ENCODE data around the gene FNDC5.
"Not testable (repeated sequence)": the region's sequence is repeated elsewhere in the genome, so short reads cannot be mapped to it uniquely, and the experiment has no call there.

FNDC5 gene

GRCh38 chr1:32870615-32871363 lies at the start of gene FNDC5:
TSS of gene FNDC5 (minus strand) at chr1:32870912.
- Mint-ChIP-seq H3K4me1 (ENCODE audit: low read depth) (peaks cover 20% of the 10 kb centered on the region), H3K4me3 (peak within 1 kb of the TSS; percentile 77), H3K36me3 (peaks cover 16% of the 10 kb centered on the region), H3K27ac (peak within 1 kb of the TSS; percentile 34), H3K9me3 (ENCODE audit: low read depth) (no peaks in the 10 kb centered on the region), H3K27me3 (peaks cover 35% of the 10 kb centered on the region)

GRCh38 chr1:32919811-32920733 lies 49.4 kb upstream of the FNDC5 start:
- H3K27me3 Mint-ChIP-seq = peaks cover 43% of the 10 kb centered on the region
- H3K4me1 Mint-ChIP-seq (ENCODE audit: low read depth) = peaks cover 14% of the 10 kb centered on the region
- no peaks in the 10 kb centered on the region for H3K36me3 Mint-ChIP-seq
- no peak overlapping the region for H3K27ac Mint-ChIP-seq
- no peaks in the 10 kb centered on the region for H3K9me3 Mint-ChIP-seq (ENCODE audit: low read depth)
- H3K4me3 Mint-ChIP-seq = no peak overlapping the region

DNA sequence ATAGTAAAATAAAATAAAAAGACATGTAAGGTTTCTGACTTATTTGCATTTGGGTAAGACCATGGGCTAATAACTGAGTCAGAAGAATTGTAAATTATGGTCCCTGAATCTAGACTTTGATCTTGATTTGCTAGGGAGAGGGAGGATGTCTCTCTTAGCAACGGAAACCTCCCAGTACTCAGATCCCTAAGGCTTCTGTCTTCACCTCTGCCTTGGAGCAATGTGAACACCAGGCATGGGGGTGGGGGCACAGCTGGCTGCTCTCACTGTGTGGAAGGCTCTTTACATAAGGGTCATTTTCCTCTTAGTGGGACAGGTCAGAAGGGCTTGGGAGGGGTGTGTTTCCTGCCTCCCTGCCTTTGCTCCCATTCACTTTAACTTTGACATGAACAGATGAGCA lies 47.5 kb upstream of the FNDC5 start:
- Mint-ChIP-seq H3K36me3 (no peaks in the 10 kb centered on the region), H3K4me3 (no peak overlapping the region), H3K27ac (no peak overlapping the region), H3K4me1 (ENCODE audit: low read depth) (peaks cover 5% of the 10 kb centered on the region), H3K9me3 (ENCODE audit: low read depth) (no peaks in the 10 kb centered on the region), H3K27me3 (peaks cover 29% of the 10 kb centered on the region)

- H3K4me3 Mint-ChIP-seq = no peak overlapping the region
- no peaks in the 10 kb centered on the region for H3K9me3 Mint-ChIP-seq (ENCODE audit: low read depth)
- H3K36me3 Mint-ChIP-seq = no peaks in the 10 kb centered on the region
- no peak overlapping the region for H3K27ac Mint-ChIP-seq
- H3K27me3 Mint-ChIP-seq = peaks cover 24% of the 10 kb centered on the region
- H3K4me1 Mint-ChIP-seq (ENCODE audit: low read depth) = peaks cover 5% of the 10 kb centered on the region
Observed at GRCh38 chr1:32917521-32917920, 46.8 kb upstream of the FNDC5 start.

DNA sequence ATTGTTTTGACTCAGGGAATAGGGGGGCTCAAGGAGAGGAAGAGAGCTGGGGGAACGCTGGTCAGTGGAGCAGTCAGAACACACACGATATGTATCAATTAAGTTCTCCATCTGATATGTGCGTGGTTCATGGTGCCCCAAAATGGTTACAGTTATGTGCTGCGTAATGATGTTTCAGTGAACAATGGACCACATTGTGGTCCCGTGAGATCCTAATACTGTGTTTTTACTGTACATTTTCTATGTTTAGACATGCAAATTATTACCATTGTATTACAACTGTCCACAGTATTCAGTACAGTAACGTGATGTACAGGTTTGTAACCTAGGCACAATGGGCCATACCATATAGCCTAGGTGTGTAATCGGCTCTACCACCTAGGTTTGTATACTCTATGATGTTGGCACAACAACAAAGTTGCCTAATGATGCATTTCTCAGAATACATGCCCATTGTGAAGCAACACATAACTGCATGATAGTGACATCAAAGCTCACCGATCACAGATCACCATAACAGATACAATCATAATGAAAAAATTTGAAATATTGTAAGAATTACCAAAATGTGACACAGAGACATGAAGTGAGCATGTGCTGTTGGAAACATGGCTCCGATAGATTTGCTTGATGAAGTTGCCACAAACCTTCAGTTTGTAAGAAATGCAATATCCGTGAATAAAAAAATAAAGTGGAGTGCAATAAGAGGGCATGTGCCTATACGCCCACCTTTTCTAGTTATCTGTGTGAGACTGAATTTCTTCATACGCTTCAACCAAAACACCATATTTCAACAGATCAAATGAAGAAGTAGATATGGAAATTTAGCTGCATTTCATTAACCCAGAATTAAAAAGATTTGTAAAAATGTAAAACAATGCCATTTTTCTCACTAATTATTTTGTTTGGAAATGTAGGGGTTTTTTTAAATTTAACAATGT lies 45.3 kb upstream of the FNDC5 start:
- H3K9me3 Mint-ChIP-seq (ENCODE audit: low read depth) = no peaks in the 10 kb centered on the region
- peaks cover 5% of the 10 kb centered on the region for H3K4me1 Mint-ChIP-seq (ENCODE audit: low read depth)
- no peak overlapping the region for H3K27ac Mint-ChIP-seq
- peaks cover 17% of the 10 kb centered on the region for H3K27me3 Mint-ChIP-seq
- H3K4me3 Mint-ChIP-seq = no peak overlapping the region
- H3K36me3 Mint-ChIP-seq = no peaks in the 10 kb centered on the region

- Mint-ChIP-seq H3K4me3 (no peak overlapping the region), H3K27me3 (no peaks in the 10 kb centered on the region), H3K27ac (no peak overlapping the region), H3K4me1 (ENCODE audit: low read depth) (no peaks in the 10 kb centered on the region), H3K36me3 (no peaks in the 10 kb centered on the region), H3K9me3 (ENCODE audit: low read depth) (no peaks in the 10 kb centered on the region)
Observed at GRCh38 chr1:32910319-32910718, 39.6 kb upstream of the FNDC5 start.

DNA sequence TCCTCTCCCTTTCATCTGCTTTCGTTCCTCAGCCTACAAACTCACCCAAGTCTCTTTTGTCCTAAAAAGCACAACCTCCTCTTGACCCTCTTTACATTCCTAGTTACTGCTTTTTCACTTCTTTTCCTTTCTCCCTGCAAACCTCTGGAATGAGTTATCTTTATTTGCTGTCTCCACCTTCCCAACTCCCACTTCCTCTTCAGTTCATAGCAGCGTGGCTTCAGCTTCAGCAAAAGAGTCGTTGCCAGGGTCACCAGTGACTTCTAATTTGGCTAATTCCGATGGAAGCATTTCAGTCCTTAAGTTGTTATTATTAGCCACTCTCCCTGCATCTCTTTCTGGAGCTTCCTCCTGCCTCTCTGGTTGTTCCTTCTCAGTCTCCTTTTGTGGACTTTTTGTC lies 36.7 kb upstream of the FNDC5 start:
- Mint-ChIP-seq H3K9me3 (ENCODE audit: low read depth) (no peaks in the 10 kb centered on the region), H3K36me3 (no peaks in the 10 kb centered on the region), H3K4me1 (ENCODE audit: low read depth) (no peaks in the 10 kb centered on the region), H3K4me3 (no peak overlapping the region), H3K27me3 (peaks cover 3% of the 10 kb centered on the region), H3K27ac (no peak overlapping the region)

DNA sequence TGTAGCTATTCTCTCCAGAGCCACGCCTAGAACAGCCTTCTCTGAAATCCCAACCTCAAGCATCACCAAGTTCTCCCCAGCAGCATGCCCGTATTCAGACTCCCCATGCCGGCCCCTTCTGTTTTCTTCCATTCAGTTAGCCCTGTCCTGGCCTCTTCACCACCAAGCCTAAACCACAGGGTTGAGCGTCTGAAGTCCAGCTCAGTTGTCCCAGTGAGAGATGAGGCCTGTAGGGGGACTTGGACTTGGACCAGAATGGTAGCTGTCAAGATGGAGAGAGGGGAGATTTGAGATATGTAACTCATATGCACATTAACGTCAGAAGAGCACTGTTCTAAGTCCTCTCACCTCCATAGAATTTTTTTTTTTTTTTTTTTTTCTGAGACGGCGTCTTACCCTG lies 35.9 kb upstream of the FNDC5 start:
- H3K36me3 Mint-ChIP-seq = no peaks in the 10 kb centered on the region
- no peak overlapping the region for H3K4me3 Mint-ChIP-seq
- peaks cover 6% of the 10 kb centered on the region for H3K27me3 Mint-ChIP-seq
- H3K9me3 Mint-ChIP-seq (ENCODE audit: low read depth) = no peaks in the 10 kb centered on the region
- H3K4me1 Mint-ChIP-seq (ENCODE audit: low read depth) = peaks cover 3% of the 10 kb centered on the region
- no peak overlapping the region for H3K27ac Mint-ChIP-seq

DNA sequence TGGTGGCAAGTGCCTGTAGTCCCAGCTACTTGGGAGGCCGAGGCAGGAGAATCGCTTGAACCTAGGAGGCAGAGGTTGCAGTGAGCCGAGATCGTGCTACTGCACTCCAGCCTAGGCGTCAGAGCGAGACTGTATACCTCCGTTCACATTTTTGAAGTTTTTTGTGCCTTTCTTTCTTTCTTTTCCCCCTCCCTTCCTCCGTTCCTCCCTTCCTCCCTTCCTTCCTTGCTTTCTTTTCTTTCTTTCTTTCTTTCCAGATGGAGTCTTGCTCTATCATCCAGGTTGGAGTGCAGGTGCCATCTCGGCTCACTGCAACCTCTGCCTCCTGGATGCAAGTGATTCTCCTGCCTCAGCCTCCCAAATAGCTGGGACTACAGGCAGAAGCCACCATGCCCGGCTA lies 34.9 kb upstream of the FNDC5 start:
- H3K36me3 Mint-ChIP-seq; H3K9me3 Mint-ChIP-seq (ENCODE audit: low read depth); H3K4me3 Mint-ChIP-seq; H3K4me1 Mint-ChIP-seq (ENCODE audit: low read depth); H3K27ac Mint-ChIP-seq; H3K27me3 Mint-ChIP-seq: not testable (repeated sequence)

DNA sequence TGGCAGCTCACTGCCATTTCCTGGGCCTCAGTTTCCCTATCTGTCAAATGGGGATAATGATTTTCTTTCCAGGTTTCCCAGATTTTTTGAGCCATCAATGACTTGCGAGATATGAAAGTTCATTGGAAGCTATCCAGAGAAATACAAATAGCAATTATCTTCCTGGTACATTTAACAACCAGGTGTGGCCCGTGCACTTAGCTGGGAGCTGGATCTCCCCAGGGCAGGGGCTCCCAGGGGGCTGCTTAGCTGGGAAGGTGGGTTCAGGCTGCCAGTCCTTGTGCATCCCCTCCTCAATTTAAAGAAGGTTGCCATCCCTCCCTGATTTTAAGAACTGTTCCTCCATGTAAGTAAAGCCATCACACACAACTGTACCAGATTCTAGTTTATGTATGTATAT lies 34.1 kb upstream of the FNDC5 start:
- Mint-ChIP-seq H3K36me3 (no peaks in the 10 kb centered on the region), H3K4me3 (no peak overlapping the region), H3K27ac (no peak overlapping the region), H3K9me3 (ENCODE audit: low read depth) (no peaks in the 10 kb centered on the region), H3K4me1 (ENCODE audit: low read depth) (peaks cover 7% of the 10 kb centered on the region), H3K27me3 (peaks cover 10% of the 10 kb centered on the region)

GRCh38 chr1:32903991-32904785 lies 33.5 kb upstream of the FNDC5 start:
- no peak overlapping the region for H3K27ac Mint-ChIP-seq
- H3K36me3 Mint-ChIP-seq = no peaks in the 10 kb centered on the region
- no peak overlapping the region for H3K4me3 Mint-ChIP-seq
- H3K4me1 Mint-ChIP-seq (ENCODE audit: low read depth) = peaks cover 7% of the 10 kb centered on the region
- peaks cover 12% of the 10 kb centered on the region for H3K27me3 Mint-ChIP-seq
- H3K9me3 Mint-ChIP-seq (ENCODE audit: low read depth) = no peaks in the 10 kb centered on the region

- no peaks in the 10 kb centered on the region for H3K36me3 Mint-ChIP-seq
- H3K27ac Mint-ChIP-seq = no peak overlapping the region
- no peaks in the 10 kb centered on the region for H3K9me3 Mint-ChIP-seq (ENCODE audit: low read depth)
- H3K4me3 Mint-ChIP-seq = peak overlapping the region; percentile 79
- H3K4me1 Mint-ChIP-seq (ENCODE audit: low read depth) = peaks cover 7% of the 10 kb centered on the region
- peaks cover 16% of the 10 kb centered on the region for H3K27me3 Mint-ChIP-seq
Observed at GRCh38 chr1:32902535-32902920, 31.8 kb upstream of the FNDC5 start.

GRCh38 chr1:32901823-32902534 lies 31.3 kb upstream of the FNDC5 start:
- Mint-ChIP-seq H3K27me3 (peaks cover 20% of the 10 kb centered on the region), H3K27ac (no peak overlapping the region), H3K36me3 (no peaks in the 10 kb centered on the region), H3K9me3 (ENCODE audit: low read depth) (no peaks in the 10 kb centered on the region), H3K4me1 (ENCODE audit: low read depth) (peaks cover 7% of the 10 kb centered on the region), H3K4me3 (peak overlapping the region; percentile 79)
